GM18508 (cell line): ENCODE results near the gene EXT2.

Experiments
- ATAC-seq: cut with Tn5 transposase; IDR thresholded peaks from one replicate; pipeline ENCODE4 v1.9.1; 2021; ENCODE audit warnings: moderate number of reproducible peaks; ENCODE audit not compliant: insufficient read depth, unreplicated experiment

Gene EXT2

DNA sequence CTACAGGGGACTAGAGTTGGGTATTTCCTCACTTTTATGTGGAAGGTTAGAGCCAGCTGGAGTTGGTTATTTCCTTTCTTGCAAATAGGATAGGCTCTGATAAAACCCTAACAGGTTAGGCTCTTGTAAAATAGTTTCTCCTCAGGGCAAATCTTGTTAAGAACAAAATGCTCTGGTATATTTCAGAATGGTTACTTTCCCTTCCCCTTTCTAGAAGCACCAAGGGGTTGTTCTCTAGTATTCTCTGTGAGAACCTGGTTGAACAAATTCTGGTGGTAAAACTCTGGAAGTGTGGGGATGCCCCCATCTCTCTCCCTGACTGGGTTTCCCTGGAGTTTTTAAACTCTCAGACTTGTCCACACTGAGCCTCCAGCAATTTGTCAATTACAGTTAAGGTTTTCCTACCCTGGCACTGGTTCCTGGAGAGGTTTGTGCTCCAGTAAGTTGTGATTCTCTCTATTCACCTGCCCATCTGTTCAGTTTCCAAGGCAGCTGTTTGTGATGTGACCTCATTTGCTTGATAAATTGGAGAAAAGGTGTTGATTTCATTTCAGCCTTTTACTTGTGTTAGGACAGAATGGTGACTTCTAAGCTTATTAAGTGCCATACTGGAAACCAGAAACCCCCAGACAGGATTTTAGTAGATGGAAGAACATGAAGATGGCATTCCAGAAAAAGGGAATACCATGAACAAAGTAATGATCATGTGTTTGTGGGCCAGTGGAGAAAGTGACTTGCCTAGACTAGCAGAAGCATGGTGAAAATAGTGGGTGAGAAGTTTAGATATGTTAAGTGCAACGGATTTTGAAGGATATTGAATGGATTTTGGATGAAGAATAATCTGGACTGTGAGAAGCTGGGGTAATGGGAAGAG is 64.6 kb downstream of the EXT2 start:
- no peak for ATAC-seq

DNA sequence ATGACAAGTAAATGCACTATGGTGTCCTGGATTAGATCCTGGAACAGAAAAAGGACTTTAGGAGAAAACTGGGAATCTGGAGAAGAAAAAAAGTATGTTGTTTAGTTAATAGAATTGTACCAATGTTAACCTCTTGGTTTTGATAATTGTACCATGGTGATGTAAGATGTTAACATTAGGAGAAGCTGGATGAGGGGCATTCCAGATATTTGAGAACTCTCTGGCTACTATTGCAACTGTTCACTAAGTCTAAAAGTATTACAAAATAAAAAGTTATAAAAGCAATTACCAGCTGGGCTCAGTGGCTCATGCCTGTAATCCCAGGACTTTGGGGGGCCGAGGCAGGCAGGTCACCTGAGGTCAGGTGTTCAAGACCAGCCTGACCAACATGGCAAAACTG is 66.5 kb downstream of the EXT2 start:
- ATAC-seq: no peak

GRCh38 chr11:44162662-44163061 is 67.2 kb downstream of the EXT2 start:
- ATAC-seq: no peak

DNA sequence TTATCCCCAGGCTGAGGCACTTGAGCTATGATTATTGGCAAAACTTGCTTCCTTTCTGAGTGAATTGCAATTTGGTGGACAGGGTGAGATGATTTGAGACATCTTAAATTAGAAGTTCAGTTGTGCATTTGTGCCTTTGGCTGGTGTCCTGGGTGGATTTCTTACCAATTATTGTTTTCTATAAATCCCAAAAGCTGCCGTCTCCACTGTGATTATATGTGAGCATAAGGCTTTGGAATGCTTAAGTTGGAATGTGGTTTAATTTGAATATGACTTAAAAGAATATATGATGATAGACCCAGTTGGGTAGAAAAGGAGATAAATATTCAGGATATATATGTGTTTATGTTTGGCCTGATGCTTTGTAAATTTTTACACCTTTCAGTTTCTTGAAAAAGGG is 70.0 kb downstream of the EXT2 start:
- ATAC-seq: no peak

DNA sequence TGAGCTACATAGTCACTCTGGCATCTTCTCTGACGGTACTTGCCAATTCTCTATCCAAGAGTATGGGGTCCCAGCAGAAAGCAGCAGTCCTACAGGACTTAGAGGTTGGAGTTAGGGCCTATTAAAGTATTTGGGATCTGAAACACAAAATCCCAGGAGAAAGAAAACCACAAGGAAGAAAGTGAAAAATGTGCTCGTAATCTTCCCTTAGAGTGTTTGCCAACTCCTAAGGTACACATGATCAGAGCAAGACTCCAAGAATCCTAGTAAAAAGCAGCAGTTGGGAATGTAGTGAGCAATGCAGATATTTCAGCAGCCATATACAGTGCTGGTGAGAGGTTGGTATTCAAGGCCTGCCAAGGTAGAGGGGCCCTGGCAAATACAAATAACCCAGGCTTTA is 71.6 kb downstream of the EXT2 start:
- no peak for ATAC-seq

DNA sequence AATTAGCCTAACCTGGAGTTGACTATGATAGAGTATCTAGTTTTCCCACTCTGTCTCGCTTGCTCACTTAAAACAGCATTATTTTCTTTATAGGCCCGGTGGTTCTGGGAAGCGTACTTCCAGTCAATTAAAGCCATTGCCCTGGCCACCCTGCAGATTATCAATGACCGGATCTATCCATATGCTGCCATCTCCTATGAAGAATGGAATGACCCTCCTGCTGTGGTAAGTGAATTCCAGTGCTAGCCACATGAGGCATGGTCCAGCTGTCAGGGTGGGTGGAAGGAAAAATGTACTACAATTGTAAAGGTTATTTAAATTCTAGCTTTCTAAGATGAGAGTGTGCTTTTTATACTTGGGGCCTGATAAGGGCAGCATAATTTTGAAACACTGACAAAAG is 76.0 kb downstream of the EXT2 start:
- ATAC-seq: no peak

- ATAC-seq: no peak
Measured at GRCh38 chr11:44172966-44173365, 77.5 kb downstream of the EXT2 start.

GRCh38 chr11:44174842-44175241 is 79.4 kb downstream of the EXT2 start:
- no peak for ATAC-seq

DNA sequence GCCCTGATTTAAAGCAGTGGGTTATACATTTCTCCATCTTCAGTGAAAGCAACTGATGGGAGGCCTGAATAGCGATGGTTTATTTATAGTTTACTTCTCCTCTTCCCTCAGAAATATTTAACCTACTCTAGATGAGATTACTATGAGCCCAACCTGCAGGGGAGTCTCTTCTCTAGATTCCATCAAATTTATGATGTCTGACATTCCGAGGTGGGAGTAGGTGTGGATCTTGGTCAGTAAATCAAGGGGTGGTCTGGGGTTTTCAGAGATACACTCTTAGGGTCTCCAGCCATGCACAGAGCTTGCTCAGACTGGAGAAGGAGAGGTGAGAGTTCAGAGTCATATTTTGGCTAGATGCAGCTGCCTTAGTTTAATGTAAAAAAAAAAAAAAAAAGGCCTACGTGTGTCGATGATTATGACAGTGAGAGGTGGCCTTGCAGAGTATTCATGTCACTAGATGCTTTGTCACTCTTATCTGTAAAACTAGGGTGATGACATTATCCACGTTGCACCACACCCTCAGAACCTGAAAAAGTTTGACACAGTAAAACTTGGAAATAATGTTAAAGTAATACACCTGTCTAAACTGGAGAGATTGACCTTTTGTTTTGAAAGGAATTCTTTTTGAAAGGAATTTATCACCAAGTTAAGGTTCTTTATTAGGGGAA is 81.2 kb downstream of the EXT2 start:
- no peak for ATAC-seq

GRCh38 chr11:44177905-44178304 is 82.4 kb downstream of the EXT2 start:
- no peak for ATAC-seq

DNA sequence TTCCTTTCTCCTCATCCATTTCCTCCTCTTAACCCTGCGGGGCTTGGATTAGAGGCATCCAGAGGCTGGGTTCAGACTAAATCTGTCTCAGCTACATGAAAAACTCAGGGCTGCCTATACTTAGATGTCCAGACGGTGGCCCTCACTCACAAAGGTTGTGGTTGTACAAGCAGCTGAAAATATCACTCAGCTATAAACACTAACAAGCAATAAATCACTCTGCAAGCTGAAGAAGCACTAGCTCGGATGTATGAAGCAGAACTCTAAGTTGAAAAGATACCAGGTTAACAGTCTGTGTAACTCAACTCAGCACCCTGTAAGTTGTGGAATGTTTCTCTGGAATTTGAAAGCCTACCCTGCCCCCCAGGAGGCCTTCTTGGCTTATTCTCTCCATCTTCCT is 82.9 kb downstream of the EXT2 start:
- no peak for ATAC-seq

DNA sequence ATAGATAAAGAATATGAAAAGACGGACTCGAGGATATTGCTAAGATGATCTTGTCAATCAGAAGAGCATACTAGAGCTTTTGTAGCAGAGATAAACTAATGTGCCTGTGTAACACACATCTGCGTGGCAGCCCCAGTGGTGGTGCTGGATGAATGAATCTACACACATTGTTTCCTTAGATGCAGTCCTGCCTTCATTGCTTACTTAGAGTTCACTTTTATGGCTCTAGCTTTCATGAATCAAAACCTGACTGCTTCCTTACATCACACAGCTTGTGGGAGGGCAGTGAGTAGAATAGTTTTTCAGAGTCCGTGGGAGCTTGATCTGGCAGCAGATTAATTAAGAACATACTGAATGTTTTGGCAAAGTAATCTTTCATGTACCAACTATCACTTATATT is 83.7 kb downstream of the EXT2 start:
- ATAC-seq: no peak

GRCh38 chr11:44180107-44180506 is 84.6 kb downstream of the EXT2 start:
- ATAC-seq: no peak

DNA sequence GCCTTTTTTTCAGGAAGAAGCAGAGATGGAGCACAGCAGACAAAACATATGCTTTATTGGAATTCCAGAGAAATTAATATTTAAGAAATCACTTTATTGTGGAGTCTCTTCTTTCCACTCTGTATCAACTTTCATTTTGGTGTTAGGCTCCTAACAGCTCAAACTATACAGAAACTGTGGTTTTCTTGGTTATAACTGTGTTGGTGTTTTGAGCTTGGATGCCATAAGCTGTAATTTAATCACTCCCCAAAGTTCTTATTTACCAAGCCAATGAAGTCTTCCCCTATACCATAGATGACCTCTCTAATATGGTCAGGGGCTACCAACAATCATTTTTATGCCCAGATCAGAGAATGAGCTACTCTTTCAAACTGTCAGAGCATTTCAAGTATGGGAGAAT is 90.0 kb downstream of the EXT2 start:
- ATAC-seq: no peak

DNA sequence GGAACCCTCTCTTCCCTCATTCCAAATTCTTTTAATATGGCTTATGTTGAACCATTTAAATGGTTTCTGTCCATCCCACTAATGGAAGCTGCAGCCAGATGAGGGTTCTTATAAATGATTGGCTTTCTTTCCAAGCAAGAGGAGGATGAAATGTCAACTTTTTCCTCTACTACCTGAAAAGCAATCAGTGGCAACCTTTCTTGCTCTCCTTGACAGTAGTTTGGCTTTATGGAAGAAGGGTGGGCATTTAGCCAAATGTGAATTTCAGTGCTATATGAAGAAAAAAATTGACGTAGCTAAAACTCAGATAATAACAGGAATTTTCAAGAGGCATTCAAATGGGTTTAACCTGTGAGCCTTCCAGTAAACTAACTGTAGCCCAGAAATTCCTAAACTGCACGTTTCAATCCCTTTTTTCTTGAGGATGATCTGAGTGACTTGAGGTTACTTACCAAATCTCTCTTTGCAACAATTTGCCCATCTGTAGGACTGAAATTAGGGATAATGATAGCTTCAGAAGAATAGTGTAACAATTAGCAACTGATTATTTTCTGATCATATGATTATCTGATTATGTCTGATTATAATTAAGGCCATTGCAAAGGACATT is 90.9 kb downstream of the EXT2 start:
- ATAC-seq: no peak

- ATAC-seq: no peak
Measured at GRCh38 chr11:44188643-44189042, 93.2 kb downstream of the EXT2 start.

DNA sequence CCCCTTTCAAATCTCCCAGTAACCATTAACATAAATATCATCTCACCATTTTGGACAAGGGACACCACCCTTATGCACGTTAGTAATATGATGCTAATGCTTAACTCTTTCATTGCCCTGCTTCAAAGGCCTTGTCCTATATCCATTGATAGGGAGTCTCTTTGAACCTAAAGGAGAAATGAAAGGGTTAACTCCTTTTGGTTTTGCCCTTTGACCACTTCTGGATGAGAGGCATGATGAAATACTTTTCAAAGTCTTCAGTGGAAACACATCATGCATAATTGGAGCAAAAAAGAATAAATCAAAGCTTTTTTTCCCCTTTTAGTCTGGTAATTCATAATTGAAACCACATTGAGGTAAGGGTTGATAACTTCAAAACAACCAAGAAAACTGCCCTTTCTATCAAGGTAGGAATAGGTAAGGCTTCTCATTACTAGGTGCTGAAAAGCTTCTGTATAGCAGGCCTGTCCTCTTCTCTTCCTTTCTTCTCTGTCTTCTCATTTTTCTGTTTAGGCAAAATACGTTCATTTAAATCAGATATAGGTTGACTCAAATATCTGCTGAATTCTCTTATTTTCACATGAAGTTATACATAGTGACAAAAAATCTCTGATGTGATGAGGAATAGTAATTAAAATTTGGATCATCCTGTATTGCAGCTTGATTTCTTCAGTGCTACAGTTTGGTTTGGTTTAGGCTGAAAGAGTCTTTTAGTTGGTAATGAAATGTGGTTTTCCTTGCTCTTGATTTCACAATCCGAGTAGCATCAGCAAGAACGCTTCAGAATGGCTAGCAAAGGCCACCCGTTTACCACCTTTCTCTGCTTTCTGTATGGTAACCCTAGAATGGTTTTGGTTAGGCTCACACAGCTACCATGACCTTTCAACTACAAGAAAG is 94.8 kb downstream of the EXT2 start:
- no peak for ATAC-seq

- no peak for ATAC-seq
Measured at GRCh38 chr11:44190883-44191230, 95.4 kb downstream of the EXT2 start.

DNA sequence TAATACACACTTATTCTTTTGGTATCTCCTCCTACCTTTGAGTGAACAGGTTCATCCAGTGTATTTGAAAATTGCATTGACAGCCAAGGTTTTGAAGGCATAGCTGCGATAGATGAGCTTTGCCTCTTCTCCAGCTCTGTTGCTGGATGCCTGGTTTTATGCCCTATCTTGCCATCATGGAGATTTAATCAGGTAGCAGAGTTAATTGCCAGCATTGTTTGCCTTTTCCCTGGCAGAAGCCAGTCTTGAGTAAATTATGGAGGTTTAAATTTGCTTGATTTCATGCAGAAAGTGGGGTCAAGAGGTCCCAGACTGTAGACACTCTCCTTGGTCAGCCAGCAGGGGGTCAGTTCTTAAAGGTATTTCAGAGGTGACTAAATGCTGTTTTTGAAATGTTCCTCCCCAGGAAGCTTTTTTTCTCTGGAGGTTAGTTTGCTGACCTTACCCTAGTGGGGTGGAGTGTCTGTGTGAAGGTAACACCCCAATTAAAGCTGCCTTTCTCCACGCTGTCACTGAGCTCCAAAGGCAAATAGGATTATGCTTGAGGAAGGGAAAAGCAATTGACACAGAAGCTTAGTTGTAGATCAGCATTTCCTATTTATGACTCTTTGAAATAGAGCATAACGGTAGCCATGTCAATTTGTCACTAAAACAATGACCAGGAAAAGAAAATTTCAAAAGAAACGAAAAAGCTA is 96.0 kb downstream of the EXT2 start:
- ATAC-seq: no peak

DNA sequence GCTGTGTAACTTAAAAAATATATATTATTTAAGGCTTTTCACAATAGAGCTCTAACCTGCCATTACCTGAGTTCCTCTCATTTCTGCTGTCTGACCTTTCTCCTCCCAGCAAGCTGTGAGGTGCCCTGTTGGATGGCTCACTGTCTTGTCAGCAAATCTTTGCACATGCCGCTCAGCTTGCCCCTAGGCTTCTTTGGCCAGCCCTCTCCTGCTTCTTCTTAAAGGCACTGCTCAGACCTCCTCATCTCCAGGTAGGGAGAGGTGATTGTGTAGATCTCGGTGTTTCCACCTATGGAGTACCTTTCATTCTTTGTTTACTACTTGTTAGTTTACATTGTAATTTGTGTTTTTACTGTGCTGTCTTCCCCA is 96.5 kb downstream of the EXT2 start:
- ATAC-seq: no peak
